Epithelial cell of proximal tubule (primary cell): ENCODE measurements around the gene RETREG1. TPM values are rescaled to one million over a fixed set of nuclear protein-coding genes. Genes with fewer than 3 reads are reported as not detected.

Source experiments
- DNase-seq: peaks from one replicate; pipeline ENCODE4 v3.0.0-alpha.2; 2011; ENCODE audit warnings: low read depth
- H3K4me3 ChIP-seq: 2 replicates; pipeline ENCODE4 v1.5.1; 2011; ENCODE audit warnings: low read depth, mild to moderate bottlenecking, low read length
- CTCF ChIP-seq: conservative IDR thresholded peaks from 2 replicates; pipeline ENCODE4 v1.5.1; 2012; ENCODE audit warnings: low read depth, mild to moderate bottlenecking, low read length
- total RNA-seq: library from RNA; depleted of rRNA; stranded (reverse); fragments of >200 nt; gene quantifications from 2 replicates; pipeline ENCODE4 v1.2.3, GENCODE V29; 2015

Gene RETREG1
- total RNA-seq, 1 donor from 2014 or later, result 17.5 TPM

DNA sequence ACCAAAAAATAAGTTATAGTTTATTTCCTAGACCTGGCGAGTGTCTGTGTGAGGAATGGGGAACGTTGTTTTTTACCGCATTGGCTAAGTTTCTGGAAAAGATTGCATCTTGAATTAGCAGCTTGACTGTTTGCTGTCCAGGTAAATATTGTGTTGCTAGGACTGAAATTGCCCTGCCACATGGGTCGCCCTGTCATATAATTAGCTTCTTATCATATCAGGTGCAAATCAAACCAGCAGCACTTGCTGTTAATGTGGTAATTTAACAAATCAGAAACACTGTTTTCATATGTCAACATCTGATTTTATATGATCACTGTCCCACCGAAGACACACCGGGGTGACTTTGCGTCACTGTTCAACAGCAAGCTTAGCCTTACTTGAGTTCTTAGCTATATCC, 87.5 kb downstream of the RETREG1 start:
- DNase-seq, result no peak
- H3K4me3 ChIP-seq, result no peak overlapping the region
- TF ChIP-seq CTCF, result no peak

GRCh38 chr5:16528382-16529110, 88.3 kb downstream of the RETREG1 start:
- no peak for DNase-seq
- H3K4me3 ChIP-seq, result no peak overlapping the region
- TF ChIP-seq CTCF, result no peak

- DNase-seq, result no peak
- TF ChIP-seq CTCF, result no peak
- H3K4me3 ChIP-seq, result no peak overlapping the region
Measured at GRCh38 chr5:16525651-16526050, 91.1 kb downstream of the RETREG1 start.

GRCh38 chr5:16524286-16524685, 92.5 kb downstream of the RETREG1 start:
- DNase-seq, result no peak
- H3K4me3 ChIP-seq, result no peak overlapping the region
- TF ChIP-seq CTCF, result no peak

DNA sequence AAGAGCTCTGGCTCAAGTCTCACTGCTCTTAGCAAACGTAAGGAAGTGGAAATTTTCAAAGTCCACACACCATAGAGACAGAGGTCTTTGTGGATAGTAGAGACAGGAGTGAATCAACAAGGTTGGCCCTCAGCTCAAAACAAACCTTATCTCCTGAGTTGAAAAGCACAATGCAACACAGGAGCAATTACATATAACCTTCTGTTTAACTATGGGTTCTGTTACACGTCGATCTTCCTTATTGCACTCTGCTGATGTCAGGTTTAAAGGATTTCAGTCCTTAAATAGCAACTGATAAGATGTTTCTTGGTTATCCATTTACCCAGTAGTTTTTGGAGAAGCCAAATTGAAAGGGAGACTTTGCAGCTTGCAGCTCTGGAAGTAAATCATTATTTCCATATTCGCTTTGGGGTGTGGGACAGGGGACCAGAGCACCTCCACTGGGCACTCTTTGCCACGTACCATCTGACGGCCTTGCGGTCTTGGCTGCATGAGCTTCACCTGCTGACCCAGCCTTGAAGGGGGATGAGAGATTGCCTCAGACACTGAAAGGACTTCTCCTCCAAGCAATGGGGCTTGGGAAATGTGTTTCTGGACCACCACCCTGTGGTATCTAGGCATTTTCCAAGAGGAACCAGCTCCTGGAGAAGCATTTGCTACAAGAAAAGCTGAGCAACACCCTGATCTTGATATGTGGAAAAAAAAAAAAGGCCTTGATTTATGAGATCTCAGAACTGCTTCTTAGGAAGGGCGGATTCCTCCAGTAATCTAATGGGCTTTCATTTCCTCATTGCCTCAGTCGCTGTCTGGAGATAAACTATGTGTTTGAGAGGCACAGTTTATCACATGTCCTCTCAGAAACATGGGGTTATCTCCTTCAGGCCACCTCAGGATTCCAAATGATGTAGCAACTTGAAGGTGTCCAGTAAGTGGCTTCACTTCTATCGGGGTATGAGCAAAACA, 95.0 kb downstream of the RETREG1 start:
- TF ChIP-seq CTCF, result no peak
- H3K4me3 ChIP-seq, result no peak overlapping the region
- DNase-seq, result no peak

DNA sequence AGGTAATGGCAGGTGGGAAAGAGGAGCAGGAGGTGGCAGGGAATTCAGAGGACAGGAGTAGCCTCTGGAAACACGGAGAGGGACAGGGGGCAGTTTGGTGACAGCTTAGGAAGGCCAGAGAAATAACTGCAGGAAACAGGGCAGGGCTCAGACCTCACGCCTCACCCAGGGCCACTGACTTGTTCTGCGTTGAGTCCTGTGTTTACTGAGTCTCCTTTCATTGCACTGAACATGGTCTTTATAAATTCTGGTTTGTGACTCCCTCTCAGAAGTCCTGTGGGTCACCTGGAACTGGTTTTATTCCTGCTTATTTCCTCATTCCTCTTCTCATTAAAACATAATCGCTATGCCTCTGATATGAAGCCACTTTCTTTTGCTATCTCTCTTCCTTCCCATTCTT, 96.0 kb downstream of the RETREG1 start:
- no peak for TF ChIP-seq CTCF
- no peak overlapping the region for H3K4me3 ChIP-seq
- no peak for DNase-seq
